Peyer's patch (tissue), 4 donors: ENCODE results near the gene TIAM1. TPM values are rescaled to one million over a fixed set of nuclear protein-coding genes. Genes with fewer than 3 reads are reported as not detected.

Experiments
- DNase-seq, 3 donors: peaks; one replicate each; pipeline ENCODE4 v3.0.0-alpha.2; 2017 to 2019
- H3K27ac ChIP-seq, 4 donors: fragments of 200-600 bp; sonication (generic); one replicate each; pipeline ENCODE4 v1.5.1; 2016 to 2019
- H3K27me3 ChIP-seq, 2 donors: fragments of 200-600 bp; sonication (generic); one replicate each; pipeline ENCODE4 v1.5.1; 2019
- H3K36me3 ChIP-seq, 3 donors: fragments of 200-600 bp; sonication (generic); one replicate each; pipeline ENCODE4 v1.5.1; 2016 to 2019
- H3K4me1 ChIP-seq, 4 donors: fragments of 200-600 bp; sonication (generic); one replicate each; pipeline ENCODE4 v1.5.1; 2016 to 2019
- H3K4me3 ChIP-seq, 4 donors: fragments of 200-600 bp; sonication (generic); 1 replicate in 3 of 4; 2 replicates in 1 of 4; pipeline ENCODE4 v1.5.1; 2016 to 2019; ENCODE audit warnings: mild to moderate bottlenecking in 1 of 4
- H3K9me3 ChIP-seq, 4 donors: fragments of 200-600 bp; sonication (generic); one replicate each; pipeline ENCODE4 v1.5.1; 2016 to 2019; ENCODE audit warnings: mild to moderate bottlenecking in 1 of 4
- POLR2A ChIP-seq, 2 donors: fragments of 450-650 bp; IDR thresholded peaks; one replicate each; pipeline ENCODE4 v1.5.1; 2017; ENCODE audit warnings: antibody characterized with exemption in 2 of 2, mild to moderate bottlenecking in 2 of 2, moderate library complexity in 2 of 2
- total RNA-seq, 4 donors: library from RNA; depleted of rRNA; stranded (reverse); fragments of >200 nt; gene quantifications; one replicate each; pipeline ENCODE4 v1.1.0, GENCODE V29; 2016
- TF ChIP-seq, protein P1 (sequence below), 6 experiments: fragments of 450-650 bp in 4 of 6; fragments of 200-600 bp in 2 of 6; sonication (generic) in 1 of 6; IDR thresholded peaks; one replicate each; pipeline ENCODE4 v1.5.1; 2017 to 2019; ENCODE audit warnings: antibody characterized with exemption in 6 of 6, mild to moderate bottlenecking in 3 of 6, moderate library complexity in 1 of 6

TIAM1 gene
- total RNA-seq, 4 donors from 2014 or later, result 1.4 to 13.2 (median 2.9) TPM

DNA sequence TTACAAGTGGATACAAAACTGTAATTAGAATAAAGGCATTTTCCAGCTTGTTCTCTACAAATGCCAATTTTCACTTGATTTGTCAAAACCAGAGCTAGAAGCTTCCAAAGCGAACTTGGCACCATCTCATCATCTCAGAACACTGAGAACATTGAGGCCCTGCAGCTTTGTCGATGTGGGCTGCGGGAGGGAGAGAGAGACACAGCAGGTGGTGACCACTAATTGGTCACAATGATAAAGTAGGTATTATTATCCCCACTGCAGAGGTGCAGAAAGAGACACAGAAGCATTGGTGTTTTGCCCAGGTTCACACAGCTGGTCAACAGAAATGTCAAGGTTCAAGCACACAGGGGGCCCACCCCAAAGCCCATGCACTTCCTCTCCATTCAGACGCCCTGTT lies 233.6 kb downstream of the TIAM1 start:
- H3K9me3 ChIP-seq, result no peaks in the 10 kb centered on the region
- H3K36me3 ChIP-seq, result no peaks in the 10 kb centered on the region
- no peaks in the 10 kb centered on the region for H3K4me1 ChIP-seq
- no peak overlapping the region for H3K4me3 ChIP-seq
- H3K27ac ChIP-seq, result no peak overlapping the region
- H3K27me3 ChIP-seq, result no peaks in the 10 kb centered on the region
- DNase-seq, result no peak
- TF ChIP-seq, protein P1, sequence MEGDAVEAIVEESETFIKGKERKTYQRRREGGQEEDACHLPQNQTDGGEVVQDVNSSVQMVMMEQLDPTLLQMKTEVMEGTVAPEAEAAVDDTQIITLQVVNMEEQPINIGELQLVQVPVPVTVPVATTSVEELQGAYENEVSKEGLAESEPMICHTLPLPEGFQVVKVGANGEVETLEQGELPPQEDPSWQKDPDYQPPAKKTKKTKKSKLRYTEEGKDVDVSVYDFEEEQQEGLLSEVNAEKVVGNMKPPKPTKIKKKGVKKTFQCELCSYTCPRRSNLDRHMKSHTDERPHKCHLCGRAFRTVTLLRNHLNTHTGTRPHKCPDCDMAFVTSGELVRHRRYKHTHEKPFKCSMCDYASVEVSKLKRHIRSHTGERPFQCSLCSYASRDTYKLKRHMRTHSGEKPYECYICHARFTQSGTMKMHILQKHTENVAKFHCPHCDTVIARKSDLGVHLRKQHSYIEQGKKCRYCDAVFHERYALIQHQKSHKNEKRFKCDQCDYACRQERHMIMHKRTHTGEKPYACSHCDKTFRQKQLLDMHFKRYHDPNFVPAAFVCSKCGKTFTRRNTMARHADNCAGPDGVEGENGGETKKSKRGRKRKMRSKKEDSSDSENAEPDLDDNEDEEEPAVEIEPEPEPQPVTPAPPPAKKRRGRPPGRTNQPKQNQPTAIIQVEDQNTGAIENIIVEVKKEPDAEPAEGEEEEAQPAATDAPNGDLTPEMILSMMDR (IDR thresholded peaks at IDR 0.05), result no peak
- no peak for TF ChIP-seq POLR2A (IDR thresholded peaks at IDR 0.05)

DNA sequence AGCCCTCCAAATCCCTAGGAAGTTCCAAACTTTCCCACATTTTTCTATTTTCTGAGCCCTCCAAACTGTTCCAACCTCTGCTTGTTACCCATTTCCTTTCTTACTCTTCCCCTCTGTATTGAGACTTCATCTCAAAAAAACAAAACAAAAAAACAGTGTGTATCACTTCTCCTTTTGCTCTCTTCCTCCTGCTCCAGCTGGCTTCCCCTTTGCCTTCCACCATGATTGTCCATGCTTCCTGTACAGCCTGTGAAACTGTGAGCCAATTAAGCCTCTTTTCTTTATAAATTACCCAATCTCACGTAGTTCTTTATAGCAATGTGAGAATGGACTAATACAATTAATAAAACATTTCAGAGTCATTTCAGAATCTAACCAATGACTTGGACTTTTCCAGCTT lies 236.2 kb downstream of the TIAM1 start:
- no peak for DNase-seq
- no peak for TF ChIP-seq POLR2A (IDR thresholded peaks at IDR 0.05)
- TF ChIP-seq, protein P1 (IDR thresholded peaks at IDR 0.05), result no peak
- no peak overlapping the region for H3K27ac ChIP-seq
- H3K36me3 ChIP-seq, result no peaks in the 10 kb centered on the region
- H3K4me1 ChIP-seq, result no peaks in the 10 kb centered on the region
- H3K4me3 ChIP-seq, result no peak overlapping the region
- no peaks in the 10 kb centered on the region for H3K9me3 ChIP-seq
- H3K27me3 ChIP-seq, result no peaks in the 10 kb centered on the region

DNA sequence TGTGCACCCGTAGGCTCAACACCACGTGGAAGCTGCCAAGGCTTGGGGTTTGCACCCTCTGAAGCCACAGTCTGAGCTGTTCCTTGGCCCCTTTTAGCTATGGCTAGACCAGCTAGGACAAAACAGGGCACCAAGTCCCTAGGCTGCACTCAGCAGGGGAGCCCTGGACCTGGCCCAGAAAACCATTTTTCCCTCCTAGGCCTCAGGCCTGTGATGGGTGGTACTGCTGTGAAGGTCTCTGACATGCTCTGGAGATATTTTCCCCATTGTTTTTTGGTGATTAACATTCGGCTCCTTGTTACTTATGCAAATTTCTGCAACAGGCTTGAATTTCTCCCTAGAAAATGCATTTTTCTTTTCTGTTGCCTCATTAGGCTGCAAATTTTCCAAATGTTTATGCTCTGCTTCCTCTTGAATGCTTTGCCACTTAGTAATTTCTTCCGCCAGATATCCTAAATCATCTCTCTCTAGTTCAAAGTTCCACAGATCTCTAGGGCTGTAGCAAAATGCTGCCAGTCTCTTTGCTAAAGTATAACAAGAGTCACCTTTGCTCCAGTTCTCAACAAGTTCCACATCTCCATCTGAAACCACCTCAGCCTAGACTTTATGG lies 236.8 kb downstream of the TIAM1 start:
- no peaks in the 10 kb centered on the region for H3K36me3 ChIP-seq
- no peaks in the 10 kb centered on the region for H3K4me1 ChIP-seq
- no peak for TF ChIP-seq POLR2A (IDR thresholded peaks at IDR 0.05)
- TF ChIP-seq, protein P1 (IDR thresholded peaks at IDR 0.05), result no peak
- H3K9me3 ChIP-seq, result no peaks in the 10 kb centered on the region
- H3K27me3 ChIP-seq, result no peaks in the 10 kb centered on the region
- H3K4me3 ChIP-seq, result no peak overlapping the region
- no peak for DNase-seq
- H3K27ac ChIP-seq, result peak overlapping the region in 2 of 4 donors; percentile 2 to 39

DNA sequence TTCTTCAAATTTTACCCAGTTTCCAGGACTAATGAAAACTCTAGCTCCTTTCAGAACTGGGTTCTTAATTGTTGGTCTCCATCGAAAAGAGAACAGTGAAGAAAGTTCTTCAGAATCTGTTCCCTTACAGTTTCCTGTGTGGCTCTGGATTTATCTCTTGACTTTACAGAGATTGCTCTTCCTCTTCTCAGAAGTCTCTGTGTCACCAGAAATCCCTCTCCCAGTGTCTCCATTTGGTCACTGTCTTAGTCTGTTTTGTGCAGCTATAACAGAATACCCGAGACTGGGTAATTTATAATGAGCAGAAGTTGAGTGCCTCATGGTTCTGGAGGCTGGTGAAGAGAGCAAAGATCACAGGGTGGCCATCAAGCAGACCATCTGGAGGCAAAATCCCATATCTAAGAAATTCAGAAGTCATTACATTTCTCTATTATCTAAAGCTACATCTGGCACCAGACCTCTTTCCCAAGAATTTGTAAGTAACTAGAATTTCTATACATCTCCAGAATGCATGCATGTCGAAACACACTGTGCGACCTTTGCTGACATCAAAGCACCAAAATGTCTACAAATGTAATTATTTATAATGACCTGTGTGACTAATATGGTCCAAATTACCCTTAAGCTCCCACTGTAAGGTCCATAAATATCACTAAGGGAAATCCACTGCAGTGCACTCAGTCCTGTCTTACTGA lies 240.3 kb downstream of the TIAM1 start:
- TF ChIP-seq, protein P1 (IDR thresholded peaks at IDR 0.05), result no peak
- TF ChIP-seq POLR2A (IDR thresholded peaks at IDR 0.05), result no peak
- H3K27ac ChIP-seq, result no peak overlapping the region
- no peaks in the 10 kb centered on the region for H3K27me3 ChIP-seq

DNA sequence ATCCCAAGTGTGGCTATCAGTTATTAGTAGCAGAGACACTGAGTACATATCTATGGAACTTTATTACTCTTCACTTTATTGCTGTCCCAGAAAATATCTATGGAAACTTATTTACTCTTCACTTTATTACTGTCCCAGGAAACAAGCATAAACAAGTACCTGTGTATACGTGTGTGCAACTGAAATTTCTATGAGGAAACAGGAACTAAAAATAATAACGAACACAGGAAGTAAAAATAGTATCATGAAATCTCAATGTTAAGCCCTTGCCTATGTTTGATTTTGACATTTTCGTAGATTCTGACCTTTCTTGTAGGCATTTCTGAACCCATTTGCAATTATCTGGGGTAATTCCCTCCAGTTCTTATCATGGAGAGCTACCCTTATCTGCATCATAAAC lies 240.9 kb downstream of the TIAM1 start:
- Histone ChIP-seq H3K27me3 (no peaks in the 10 kb centered on the region), H3K4me3 (no peak overlapping the region), H3K9me3 (no peaks in the 10 kb centered on the region), H3K27ac (no peak overlapping the region), H3K36me3 (no peaks in the 10 kb centered on the region), H3K4me1 (no peaks in the 10 kb centered on the region)
- DNase-seq, result no peak
- TF ChIP-seq, protein P1 (IDR thresholded peaks at IDR 0.05), result no peak
- no peak for TF ChIP-seq POLR2A (IDR thresholded peaks at IDR 0.05)

More for the DNA sequence above, 240.3 kb downstream of the TIAM1 start:
- Histone ChIP-seq H3K9me3 (no peaks in the 10 kb centered on the region), H3K4me3 (no peak overlapping the region), H3K4me1 (no peaks in the 10 kb centered on the region), H3K36me3 (no peaks in the 10 kb centered on the region)
- DNase-seq, result no peak
